SU-DHL-6 (cell line): Measurements from ENCODE around the gene KRTCAP2.

Source experiments
- CTCF ChIP-seq: fragments of 200-600 bp; sonication (generic); IDR thresholded peaks from one replicate; pipeline ENCODE4 v1.5.1; 2017; ENCODE audit warnings: antibody characterized with exemption, mild to moderate bottlenecking, low read length, moderate library complexity; ENCODE audit not compliant: insufficient read depth, poor library complexity, severe bottlenecking
- EZH2phosphoT487 ChIP-seq: fragments of 200-600 bp; sonication (generic), shearing (Covaris generic); conservative IDR thresholded peaks from 2 replicates; pipeline ENCODE4 v1.6.1; 2018; ENCODE audit warnings: mild to moderate bottlenecking, antibody characterized with exemption, low read length, moderate library complexity, mixed read lengths

GRCh38 chr1:155168456-155169210, 4.5 kb downstream of the KRTCAP2 start:
- TF ChIP-seq CTCF (no peak), EZH2phosphoT487 (no peak)
